ENCODE results near the gene PMEL. TPM values are rescaled to one million over a fixed set of nuclear protein-coding genes. Genes with fewer than 3 reads are reported as not detected.

Gene PMEL
- total and polyA plus RNA-seq, 9 of the 15 experiments (the other 6 are each of a cell fraction or from before 2014, with no cell fraction given), result 0.36 to 2.0 (median 0.98) TPM

DNA sequence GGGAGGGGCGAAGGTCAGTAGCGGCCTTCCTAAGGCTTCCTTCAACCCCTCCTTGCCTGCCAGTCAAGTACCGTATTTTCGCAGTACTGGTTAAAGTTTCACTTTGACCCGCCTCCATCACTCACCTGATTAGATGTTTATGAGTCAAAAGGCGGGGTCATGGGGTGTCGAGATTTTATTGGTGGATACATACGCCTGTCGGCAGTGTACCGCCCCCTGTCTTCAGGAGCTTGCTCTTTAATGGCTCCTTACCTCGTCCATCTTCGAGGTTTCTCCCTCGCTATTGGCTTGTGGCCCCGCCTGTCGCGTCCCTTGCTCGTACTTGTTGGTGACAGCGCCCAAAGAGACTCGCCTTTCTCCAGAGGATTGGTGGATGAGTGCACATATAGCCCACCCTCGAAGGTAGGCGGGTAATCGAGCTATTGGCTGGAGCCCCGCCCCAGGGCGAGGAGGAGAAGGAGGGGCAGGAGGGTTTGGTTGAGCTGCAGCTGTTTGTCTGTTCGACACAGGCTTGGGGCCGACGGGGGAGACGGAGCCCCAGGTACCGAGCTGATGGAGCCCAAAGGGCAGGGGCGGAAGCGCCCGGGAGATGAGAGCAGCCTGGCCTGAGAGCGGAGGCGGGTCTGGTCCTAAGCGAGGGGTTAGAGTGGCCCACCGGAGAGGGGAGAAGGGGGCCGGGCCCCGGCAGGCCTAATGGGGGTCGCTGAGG, 7.9 kb upstream of the PMEL start, which contains the start of gene RAB5B (continued):
- TF ChIP-seq, protein P1, sequence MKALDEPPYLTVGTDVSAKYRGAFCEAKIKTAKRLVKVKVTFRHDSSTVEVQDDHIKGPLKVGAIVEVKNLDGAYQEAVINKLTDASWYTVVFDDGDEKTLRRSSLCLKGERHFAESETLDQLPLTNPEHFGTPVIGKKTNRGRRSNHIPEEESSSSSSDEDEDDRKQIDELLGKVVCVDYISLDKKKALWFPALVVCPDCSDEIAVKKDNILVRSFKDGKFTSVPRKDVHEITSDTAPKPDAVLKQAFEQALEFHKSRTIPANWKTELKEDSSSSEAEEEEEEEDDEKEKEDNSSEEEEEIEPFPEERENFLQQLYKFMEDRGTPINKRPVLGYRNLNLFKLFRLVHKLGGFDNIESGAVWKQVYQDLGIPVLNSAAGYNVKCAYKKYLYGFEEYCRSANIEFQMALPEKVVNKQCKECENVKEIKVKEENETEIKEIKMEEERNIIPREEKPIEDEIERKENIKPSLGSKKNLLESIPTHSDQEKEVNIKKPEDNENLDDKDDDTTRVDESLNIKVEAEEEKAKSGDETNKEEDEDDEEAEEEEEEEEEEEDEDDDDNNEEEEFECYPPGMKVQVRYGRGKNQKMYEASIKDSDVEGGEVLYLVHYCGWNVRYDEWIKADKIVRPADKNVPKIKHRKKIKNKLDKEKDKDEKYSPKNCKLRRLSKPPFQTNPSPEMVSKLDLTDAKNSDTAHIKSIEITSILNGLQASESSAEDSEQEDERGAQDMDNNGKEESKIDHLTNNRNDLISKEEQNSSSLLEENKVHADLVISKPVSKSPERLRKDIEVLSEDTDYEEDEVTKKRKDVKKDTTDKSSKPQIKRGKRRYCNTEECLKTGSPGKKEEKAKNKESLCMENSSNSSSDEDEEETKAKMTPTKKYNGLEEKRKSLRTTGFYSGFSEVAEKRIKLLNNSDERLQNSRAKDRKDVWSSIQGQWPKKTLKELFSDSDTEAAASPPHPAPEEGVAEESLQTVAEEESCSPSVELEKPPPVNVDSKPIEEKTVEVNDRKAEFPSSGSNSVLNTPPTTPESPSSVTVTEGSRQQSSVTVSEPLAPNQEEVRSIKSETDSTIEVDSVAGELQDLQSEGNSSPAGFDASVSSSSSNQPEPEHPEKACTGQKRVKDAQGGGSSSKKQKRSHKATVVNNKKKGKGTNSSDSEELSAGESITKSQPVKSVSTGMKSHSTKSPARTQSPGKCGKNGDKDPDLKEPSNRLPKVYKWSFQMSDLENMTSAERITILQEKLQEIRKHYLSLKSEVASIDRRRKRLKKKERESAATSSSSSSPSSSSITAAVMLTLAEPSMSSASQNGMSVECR (CRISPR knock-in tag; IDR thresholded peaks at IDR 0.05), result peak; percentile 95
- TF ChIP-seq, protein P2, sequence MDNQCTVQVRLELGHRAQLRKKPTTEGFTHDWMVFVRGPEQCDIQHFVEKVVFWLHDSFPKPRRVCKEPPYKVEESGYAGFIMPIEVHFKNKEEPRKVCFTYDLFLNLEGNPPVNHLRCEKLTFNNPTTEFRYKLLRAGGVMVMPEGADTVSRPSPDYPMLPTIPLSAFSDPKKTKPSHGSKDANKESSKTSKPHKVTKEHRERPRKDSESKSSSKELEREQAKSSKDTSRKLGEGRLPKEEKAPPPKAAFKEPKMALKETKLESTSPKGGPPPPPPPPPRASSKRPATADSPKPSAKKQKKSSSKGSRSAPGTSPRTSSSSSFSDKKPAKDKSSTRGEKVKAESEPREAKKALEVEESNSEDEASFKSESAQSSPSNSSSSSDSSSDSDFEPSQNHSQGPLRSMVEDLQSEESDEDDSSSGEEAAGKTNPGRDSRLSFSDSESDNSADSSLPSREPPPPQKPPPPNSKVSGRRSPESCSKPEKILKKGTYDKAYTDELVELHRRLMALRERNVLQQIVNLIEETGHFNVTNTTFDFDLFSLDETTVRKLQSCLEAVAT (IDR thresholded peaks at IDR 0.05), result peak; percentile 27 to 99; a peak in 2 of 4 replicates
- TF ChIP-seq POLR2AphosphoS5 (IDR thresholded peaks at IDR 0.05; ENCODE audit: control insufficient read depth, insufficient read depth, low read depth, low read length) (peak; percentile 52; the same call in 1 of the 2 replicates), SRSF1 (IDR thresholded peaks at IDR 0.05; ENCODE audit: low read depth, low read length) (no peak), ZNF780A (CRISPR knock-in tag; IDR thresholded peaks at IDR 0.05) (no peak), ZNF507 (tag; conservative IDR thresholded peaks at IDR 0.05) (no peak), FOXM1 (IDR thresholded peaks at IDR 0.05; ENCODE audit: low read depth) (peak; percentile 87), FOXM1 (CRISPR knock-in tag; IDR thresholded peaks at IDR 0.05; ENCODE audit: low read depth) (no peak), PHB (CRISPR knock-in tag; IDR thresholded peaks at IDR 0.05) (0 out of 2 replicates have a peak, but pooled peaks have one; percentile 65), TAF9B (IDR thresholded peaks at IDR 0.05; ENCODE audit: partially characterized antibody) (peak; percentile 70), HMG20B (CRISPR knock-in tag; IDR thresholded peaks at IDR 0.05) (no peak), ZNF384 (IDR thresholded peaks at IDR 0.05; ENCODE audit: low read depth, low read length) (0 out of 2 replicates have a peak, but pooled peaks have one; percentile 15), PHB2 (IDR thresholded peaks at IDR 0.05; ENCODE audit: low read depth) (no peak)
- TF ChIP-seq, protein P3, sequence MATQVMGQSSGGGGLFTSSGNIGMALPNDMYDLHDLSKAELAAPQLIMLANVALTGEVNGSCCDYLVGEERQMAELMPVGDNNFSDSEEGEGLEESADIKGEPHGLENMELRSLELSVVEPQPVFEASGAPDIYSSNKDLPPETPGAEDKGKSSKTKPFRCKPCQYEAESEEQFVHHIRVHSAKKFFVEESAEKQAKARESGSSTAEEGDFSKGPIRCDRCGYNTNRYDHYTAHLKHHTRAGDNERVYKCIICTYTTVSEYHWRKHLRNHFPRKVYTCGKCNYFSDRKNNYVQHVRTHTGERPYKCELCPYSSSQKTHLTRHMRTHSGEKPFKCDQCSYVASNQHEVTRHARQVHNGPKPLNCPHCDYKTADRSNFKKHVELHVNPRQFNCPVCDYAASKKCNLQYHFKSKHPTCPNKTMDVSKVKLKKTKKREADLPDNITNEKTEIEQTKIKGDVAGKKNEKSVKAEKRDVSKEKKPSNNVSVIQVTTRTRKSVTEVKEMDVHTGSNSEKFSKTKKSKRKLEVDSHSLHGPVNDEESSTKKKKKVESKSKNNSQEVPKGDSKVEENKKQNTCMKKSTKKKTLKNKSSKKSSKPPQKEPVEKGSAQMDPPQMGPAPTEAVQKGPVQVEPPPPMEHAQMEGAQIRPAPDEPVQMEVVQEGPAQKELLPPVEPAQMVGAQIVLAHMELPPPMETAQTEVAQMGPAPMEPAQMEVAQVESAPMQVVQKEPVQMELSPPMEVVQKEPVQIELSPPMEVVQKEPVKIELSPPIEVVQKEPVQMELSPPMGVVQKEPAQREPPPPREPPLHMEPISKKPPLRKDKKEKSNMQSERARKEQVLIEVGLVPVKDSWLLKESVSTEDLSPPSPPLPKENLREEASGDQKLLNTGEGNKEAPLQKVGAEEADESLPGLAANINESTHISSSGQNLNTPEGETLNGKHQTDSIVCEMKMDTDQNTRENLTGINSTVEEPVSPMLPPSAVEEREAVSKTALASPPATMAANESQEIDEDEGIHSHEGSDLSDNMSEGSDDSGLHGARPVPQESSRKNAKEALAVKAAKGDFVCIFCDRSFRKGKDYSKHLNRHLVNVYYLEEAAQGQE (IDR thresholded peaks at IDR 0.05; ENCODE audit: borderline replicate concordance), result no peak
- TF ChIP-seq, protein P3 (CRISPR knock-in tag; IDR thresholded peaks at IDR 0.05; ENCODE audit: low read depth), result 0 out of 2 replicates have a peak, but pooled peaks have one; percentile 16
